ENCODE results near the gene LRRC4C.

DNA sequence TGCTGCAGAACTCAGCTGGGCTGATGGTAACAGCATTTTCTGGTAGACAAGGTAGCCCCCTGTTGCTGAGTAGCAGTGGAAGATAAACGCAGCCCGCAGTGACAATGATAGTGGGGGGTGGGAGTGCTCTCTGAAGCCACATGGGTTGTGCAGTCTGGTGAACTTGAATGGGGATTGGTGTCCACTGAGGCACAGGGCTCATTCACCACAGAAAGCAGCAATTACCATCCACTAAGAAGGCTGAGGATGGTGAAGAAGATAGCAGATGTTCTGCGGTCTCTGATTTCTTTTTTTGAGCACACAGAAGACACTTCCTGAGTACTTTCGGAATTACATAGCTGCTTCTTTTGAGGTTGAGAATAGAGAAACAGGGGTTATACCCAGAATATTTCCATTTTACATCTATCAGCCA lies 150.3 kb downstream of the LRRC4C start:
- TF ChIP-seq CTCF (IDR thresholded peaks at IDR 0.05) (no peak), EP300 (IDR thresholded peaks at IDR 0.05) (no peak), POLR2A (IDR thresholded peaks at IDR 0.05) (no peak)
